Right renal cortex interstitium (tissue), 3 donors: ENCODE data around the gene KLB. TPM values are rescaled to one million over a fixed set of nuclear protein-coding genes. Genes with fewer than 3 reads are reported as not detected.
A peak's percentile ranks its signal among the peaks of the same experiment; 100 is the strongest.
"Not testable (repeated sequence)": the region's sequence is repeated elsewhere in the genome, so short reads cannot be mapped to it uniquely, and the experiment has no call there.

Experiments used
- DNase-seq, 3 donors: peaks; one replicate each; pipeline ENCODE4 v3.0.0-alpha.2; 2013; ENCODE audit warnings: low read depth in 3 of 3, low spot score in 2 of 3
- polyA plus RNA-seq, 3 donors: library from polyadenylated mRNA; unstranded; fragments of 120-200 nt; gene quantifications; one replicate each; pipeline ENCODE4 v1.2.1, GENCODE V29; 2013; ENCODE audit not compliant: insufficient read length in 3 of 3

Gene KLB
- polyA plus RNA-seq, result under 1 TPM; 0.16 to 0.26 (median 0.19) TPM

DNA sequence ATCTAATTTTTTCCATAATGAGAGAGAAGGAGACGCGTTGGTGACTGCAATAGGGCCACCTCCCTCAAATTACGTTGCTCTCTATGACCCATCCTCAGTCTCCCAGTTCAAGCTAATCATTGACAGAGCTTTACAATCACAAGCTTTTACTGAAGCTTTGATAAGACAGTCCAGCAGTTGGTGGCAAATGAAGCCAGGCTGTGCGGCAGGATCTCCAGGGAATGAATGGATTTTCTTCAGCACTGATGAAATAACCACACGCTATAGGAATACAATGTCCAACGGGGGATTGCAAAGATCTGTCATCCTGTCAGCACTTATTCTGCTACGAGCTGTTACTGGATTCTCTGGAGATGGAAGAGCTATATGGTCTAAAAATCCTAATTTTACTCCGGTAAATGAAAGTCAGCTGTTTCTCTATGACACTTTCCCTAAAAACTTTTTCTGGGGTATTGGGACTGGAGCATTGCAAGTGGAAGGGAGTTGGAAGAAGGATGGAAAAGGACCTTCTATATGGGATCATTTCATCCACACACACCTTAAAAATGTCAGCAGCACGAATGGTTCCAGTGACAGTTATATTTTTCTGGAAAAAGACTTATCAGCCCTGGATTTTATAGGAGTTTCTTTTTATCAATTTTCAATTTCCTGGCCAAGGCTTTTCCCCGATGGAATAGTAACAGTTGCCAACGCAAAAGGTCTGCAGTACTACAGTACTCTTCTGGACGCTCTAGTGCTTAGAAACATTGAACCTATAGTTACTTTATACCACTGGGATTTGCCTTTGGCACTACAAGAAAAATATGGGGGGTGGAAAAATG is at the start of gene KLB:
TSS of gene KLB (plus strand) at position 168 of the 821 bp plus-strand sequence. CDS start at position 188, 20 bp downstream.
- DNase-seq, result no peak

DNA sequence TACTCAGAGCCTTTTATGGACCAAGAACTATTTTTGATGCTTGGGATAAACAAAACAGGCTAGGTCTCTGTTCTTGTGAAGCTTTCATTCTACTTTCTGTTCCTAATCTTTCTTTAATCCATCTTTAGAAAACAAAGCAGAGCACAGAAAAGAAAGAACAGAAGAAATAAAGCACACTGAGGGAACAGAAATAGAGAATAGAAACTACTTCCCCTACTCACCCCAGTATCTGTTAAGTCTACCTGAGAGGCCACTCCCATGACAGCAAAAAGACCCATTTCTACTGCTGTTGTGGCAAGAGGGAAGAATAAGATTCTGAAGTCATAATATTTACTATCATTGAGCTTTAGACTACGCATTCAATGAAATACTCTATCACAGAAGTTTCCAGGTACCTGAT is 49.7 kb upstream of the KLB start:
- no peak for DNase-seq

DNA sequence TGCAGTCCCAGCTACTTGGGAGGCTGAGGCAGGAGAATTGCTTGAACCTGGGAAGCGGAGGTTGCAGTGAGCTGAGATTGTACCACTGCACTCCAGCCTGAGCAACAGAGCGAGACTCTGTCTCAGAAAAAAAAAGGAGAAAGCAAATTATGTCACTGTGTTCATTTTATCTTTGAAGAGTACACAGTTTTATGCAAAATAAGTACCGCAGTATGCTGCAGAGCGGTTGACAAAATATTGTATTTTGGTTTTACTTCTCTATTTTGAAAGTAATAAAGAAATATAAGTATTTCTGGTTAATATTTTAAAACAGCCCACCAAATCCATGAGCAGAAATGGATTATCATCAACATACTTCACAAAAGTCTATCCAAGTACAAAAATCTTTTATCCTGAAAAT is 46.1 kb upstream of the KLB start:
- not testable (repeated sequence) for DNase-seq

DNA sequence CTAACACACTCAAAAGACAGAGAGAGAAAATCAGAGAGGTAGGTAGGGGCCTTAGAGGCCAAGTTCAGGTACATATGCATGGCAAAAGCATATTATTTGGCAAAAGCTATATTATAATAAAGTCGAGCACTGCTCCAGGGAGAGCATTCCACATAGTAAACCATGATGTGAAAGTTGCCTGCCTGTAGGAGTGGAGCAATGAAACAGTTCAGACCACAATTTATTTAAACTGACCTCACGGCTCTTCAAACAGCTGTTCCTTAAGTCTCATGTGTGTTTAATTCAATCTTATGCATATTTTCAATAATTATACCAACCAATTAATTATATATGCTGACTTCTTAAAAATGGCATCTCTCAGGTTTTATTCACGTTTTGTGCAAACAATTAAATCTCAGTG is 43.9 kb upstream of the KLB start:
- DNase-seq, result no peak

DNA sequence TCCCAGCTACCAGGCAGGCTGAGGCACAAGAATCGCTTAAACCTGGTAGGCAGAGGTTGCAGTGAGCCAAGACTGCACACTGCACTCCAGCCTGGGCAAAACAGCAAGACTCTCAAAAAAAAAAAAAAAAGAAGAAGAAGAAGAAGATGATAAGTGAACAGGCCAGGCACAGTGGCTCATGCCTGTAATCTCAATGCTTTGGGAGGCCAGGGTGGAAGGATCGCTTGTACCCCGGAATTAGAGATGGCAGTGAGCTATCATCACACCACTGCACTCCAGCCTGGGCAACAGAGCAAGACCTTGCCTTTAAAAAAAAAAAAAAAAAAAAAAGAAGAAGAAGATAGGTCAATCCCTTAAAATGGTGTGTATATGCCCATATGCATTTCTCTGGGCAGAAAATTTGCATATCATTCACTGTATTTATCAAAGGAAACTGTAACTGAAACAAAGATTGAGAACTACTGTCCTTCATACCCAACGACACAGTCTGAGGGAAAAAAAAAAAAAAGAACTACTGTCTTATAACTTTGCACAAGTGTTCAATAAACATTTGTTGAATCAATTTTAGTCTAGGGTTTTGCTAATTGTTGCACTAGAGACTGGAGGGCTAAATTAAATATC is 42.8 kb upstream of the KLB start:
- no peak for DNase-seq

DNA sequence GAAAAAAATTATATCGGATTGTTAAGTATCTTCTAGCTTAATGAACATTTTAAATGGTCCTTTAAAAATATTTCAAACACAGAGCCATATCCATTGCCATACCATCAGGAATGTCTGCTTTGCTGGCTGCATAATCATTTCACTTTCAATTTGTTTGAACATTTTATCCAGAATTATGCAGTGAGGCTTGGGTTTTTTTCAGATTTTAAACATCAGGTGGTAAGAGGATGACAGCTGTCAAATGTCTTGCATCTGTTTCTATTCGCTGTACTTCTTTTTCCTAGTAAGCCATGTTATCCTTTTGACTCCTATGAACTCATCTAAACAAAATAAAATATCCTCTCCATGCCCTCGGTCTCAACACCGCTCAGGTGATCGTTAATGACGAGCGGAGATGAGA is 41.4 kb upstream of the KLB start:
- no peak for DNase-seq

DNA sequence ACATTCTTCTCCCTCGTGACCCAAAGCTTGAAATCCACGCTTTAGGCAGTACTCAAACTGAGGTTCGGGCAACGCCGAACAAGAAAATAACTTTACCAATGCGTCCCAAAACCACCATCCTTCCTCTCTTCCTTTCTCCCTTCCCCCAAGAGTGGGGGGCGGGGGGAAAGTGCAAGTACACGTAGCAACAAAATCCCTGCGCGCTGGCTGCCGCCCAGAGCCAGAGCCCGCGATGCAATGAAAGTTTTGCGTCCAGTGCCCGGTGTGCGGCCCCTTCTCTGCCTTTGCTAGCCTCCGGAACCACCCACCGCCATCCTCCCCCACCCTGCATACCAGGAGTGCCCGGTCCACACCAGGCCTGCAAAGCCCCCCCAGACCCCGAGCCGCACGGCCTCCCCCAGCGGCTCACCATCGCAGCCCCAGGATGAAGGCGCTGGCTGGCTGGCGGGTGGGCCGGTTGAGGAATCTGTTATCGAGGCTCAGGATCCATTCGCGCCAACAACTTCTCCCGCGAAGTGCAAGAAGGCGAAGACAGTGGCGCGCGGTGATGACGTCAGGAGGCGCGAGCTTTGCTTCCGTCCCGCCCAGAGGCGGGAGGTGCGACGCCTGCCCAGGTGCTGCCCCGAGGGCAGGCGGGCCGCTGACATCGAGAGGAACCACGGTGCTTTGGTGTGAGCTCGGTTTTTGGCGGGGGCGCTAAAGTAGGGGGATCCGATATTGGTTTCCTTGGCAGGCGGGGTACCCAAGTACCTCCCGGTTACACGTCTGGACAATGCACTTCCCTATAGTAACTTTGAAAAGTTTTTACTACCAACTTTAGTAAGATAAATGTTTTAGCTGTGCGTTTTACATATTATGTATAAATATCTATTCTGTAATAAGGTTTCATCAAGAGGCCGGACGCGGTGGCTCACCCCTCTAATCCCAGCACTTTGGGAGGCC is 40.6 kb upstream of the KLB start, which contains the start of gene RFC1:
TSS of gene RFC1 (minus strand) at position 533 of the 942 bp plus-strand sequence. CDS start at position 412, 121 bp downstream.
- DNase-seq, result peak; percentile 86 to 91 (median 88)

DNA sequence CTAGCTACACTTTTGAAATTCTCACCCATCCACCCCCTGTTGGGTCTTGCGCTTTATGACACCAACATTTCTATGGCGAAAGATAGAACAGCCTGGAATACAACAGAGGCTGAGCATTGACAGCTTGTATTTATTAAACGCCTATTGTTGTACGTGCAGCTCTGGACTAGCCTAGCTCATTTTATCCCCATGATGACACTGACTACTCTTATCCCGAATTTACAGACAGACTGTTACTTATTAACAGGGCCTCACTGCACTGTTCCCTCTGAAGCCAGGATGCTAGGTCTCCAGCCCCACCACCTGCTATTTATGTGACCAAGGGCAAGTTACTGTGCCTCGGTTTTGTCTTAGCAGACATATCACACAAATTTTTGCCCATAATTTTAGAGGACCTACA is 39.6 kb upstream of the KLB start:
- DNase-seq, result no peak

DNA sequence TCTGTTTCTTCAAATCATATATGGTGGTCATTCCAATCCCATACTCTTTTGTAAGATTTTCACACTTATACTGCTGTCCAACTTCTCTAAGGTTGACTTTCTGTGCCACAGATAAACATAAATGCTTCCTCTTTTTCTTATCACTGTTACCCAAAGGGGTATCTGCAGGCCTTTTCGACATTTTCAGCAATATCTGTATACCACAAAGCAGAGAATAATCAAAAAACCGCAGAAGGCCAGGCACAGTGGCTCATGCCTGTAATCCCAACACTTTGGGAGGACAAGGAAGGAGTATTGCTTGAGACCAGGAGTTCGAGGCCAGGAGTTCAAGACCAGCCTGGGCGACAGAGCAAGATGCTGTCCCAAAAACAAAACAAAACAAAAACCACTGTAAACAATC is 37.4 kb upstream of the KLB start:
- DNase-seq, result no peak

DNA sequence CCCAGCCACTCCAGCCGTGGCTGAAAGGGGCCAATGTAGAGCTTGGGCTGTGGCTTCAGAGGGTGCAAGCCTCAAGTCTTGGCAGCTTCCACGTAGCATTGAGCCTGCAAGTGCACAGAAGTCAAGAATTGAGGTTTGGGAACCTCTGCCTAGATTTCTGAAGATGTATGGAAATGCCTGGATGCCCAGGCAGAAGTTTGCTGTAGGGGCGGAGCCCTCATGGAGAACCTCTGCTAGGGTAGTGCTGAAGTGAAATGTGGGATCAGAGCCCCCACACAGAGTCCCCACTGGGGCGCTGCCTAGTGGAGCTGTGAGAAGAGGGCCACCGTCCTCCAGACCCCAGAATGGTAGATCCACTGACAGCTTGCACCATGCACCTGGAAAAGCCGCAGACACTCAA is 35.5 kb upstream of the KLB start:
- not testable (repeated sequence) for DNase-seq

DNA sequence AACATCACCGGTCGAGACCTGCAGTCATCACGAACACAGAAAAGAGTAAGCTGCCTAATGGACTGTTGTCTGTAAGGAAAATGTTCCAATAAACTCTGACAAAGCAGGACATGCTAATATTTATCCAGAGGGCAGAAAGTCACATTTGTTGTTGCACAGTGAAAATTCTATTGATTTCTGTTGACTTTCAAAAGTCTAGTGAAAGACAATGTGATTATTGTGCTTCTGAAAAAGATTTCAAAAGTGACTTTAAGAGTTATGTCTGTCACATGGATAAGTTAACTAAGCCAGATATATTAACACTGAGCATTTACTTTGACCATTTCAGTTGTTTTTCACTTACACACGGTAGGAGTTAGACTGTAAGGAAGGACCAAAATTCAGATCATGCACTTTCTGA is 31.3 kb upstream of the KLB start:
- no peak for DNase-seq

DNA sequence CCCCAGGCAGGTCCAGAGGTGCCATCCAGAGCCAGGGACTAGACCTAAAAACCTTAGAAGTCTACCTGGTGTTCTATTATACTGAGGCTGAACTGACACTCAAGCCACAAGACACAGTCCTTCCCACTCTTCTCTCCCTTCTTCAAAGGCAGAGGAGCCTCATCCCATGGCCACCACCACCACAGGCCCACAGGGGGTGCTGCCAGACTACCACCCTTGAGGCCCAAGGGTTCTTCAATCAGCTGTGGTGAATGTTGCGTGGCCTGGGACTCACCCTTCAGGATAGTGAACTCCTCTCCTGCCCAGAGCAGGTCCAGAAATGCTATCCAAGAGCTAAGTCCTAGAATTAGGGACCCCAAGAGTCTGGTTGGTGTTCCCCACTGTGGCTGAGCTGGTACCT is 23.0 kb upstream of the KLB start:
- DNase-seq, result no peak

DNA sequence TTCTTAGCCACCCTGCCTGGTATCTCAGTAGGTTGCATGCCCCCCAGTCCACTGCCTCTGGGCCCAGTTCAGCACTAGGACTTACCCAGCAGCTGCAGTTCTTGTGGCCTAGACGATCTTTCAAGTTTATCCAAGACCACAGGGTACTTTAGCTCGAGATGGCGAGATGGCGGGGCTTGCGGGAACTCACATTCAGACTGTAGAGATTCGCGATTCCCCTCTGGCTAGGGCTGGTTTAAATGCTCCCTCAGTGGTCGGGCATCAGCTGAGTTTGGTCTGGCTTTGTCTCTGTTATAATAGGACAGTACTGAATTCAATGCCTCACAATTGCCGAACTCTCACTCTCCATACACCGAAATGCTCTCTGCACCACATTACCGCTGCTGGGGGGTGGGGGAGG is 22.2 kb upstream of the KLB start:
- no peak for DNase-seq

DNA sequence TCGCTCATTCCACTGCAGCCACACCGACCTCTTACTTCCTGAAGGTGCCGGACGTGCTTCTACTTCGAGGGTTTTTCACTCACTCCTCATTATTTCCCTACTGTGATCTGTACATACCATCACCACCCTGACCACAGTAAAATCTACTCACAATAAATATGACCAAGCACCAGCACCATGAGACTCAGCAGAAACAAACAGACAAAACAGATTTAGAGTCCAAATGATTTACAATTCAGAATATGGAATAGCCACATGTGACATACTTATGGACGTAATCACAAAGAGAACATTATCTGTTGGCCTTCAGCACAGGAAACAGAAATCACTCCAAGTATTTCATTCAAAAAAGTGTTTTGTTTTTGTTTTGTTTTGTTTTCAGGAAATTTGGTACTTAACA is 16.1 kb upstream of the KLB start:
- DNase-seq, result no peak

DNA sequence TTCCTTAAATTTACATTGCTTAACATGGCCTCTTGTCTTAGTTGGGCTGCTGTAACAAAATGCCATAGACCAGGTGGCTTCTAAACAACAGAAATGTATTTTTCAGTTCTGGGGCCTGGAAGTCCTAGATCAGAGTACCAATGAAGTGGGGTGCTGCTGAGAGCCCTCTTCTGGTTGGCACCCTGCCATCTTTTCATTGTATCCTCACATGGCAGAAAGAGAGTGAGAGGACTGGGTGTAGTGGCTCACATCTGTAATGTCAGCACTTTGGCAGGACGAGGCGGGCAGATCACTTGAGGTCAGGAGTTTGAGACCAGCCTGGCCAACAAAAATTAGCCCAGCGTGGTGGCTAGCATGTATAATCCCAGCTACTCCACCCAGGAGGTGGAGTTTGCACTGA is 12.0 kb upstream of the KLB start:
- no peak for DNase-seq

DNA sequence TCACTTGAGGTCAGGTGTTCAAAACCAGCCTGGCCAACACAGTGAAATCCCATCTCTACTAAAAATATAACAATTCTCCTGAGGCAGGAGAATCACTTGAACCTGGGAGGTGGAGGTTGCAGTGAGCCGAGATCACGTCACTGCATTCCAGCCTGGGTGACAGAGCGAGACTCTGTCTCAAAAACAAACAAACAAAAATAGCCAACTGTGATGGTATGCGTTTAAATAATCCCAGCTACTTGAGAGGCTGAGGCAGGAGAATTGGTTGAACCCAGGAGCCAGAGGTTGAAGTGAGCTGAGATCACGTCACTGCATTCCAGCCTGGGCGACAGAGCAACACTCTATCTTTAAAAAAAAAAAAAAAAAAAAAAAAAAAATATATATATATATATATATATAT is 5.1 kb upstream of the KLB start:
- DNase-seq, result not testable (repeated sequence)

DNA sequence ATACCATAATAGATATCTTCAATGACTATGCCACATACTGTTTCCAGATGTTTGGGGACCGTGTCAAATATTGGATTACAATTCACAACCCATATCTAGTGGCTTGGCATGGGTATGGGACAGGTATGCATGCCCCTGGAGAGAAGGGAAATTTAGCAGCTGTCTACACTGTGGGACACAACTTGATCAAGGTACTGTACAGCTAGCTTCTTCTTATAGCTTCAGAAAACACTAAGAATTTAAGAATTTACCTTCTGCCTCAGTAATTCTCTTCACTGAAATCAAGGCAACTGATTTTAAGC is 805 bp downstream of the KLB start:
- no peak for DNase-seq

DNA sequence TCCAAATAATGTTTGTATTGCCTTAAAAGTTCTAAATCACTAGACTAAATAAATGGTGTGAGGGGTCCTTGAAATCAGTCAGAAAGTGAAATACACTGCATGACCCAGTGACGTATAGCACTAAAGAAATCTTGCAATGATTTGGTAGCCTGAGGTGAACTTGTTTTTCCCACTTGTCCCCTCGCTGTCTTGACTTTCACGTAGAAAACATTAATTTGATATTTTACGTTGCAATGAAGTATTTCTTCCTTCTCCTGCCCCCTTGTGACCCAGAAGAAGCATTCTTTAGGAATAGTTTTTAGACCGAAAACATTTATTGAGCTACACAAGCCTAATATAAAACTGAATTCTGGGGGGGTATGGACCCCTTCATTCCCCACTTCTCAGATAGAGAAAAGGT is 3.7 kb downstream of the KLB start:
- DNase-seq, result no peak

DNA sequence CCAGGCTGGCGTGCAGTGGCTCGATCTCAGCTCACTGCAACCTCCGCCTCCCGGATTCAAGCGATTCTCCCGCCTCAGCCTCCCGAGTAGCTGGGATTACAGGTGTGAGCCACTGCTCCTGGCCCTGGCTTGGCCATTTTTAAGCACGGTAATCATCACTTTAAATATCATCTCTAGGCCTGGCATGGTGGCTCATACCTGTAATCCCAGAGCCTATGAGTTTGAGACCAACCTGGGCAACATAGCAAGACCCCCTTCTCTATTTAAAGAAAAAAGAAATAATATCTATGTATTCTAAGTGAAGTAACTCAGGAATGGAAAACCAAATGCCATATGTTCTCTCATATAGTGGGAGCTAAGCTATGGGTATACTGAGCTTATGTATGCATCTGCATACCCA is 4.8 kb downstream of the KLB start:
- not testable (repeated sequence) for DNase-seq

DNA sequence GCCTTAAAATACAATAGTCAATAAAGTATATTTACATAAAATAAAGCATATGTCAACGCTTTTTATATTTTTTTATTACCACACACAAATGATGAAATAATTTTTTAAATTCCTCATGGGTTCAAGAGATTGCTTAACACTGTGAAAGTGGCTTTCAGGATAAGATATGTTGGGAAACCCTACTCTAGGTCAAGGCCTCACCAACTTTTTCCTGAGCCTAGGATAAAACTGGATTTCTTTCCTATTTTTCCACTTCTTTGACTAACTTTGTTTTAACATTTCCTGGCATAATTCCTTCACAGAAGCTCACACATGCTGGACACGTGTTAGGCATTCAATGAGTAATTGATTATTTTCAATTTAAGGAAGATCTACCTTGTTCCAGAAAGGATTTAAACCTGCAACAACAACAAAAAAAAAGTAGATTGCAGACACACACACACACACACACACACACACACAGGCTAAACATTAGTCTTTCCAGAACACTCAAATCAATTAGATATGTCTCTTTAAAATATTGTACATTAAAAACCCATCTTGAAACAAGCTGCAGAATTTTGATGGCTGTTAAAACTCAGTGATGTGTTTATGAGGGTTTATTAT is 9.1 kb downstream of the KLB start:
- no peak for DNase-seq

DNA sequence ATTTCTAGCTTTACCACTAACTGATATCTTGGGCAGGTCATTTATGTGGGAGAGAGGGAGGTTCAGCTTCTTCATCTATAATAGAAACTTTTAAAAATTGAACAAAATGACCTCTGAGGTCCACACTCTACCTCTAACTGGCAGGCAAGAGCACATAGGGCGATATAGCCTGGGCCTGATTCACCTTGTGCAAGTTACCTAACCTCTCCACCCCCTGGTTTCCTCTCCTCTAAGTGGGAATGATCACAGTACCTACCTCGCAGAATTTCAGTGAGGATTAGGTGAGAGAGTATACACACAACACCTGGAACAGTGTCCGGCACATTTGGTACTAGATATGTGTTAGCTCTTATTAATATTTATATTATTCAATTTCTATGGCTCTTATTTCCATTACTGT is 15.5 kb downstream of the KLB start:
- DNase-seq, result no peak
